H9 (cell line): Measurements from ENCODE around the gene LIPA. TPM values are rescaled to one million over a fixed set of nuclear protein-coding genes. Genes with fewer than 3 reads are reported as not detected.

Experiments used
- DNase-seq: peaks from one replicate; pipeline ENCODE4 v3.0.0-alpha.2; 2017
- H2AFZ ChIP-seq: one replicate; pipeline ENCODE4 v1.6.1; 2013; ENCODE audit warnings: mild to moderate bottlenecking, low read length, control low read depth, moderate library complexity
- H2AK5ac ChIP-seq: 2 replicates; pipeline ENCODE4 v1.6.1; 2013; ENCODE audit warnings: low read length, control low read depth, mixed read lengths; ENCODE audit not compliant: insufficient read length
- H2BK120ac ChIP-seq: one replicate; pipeline ENCODE4 v1.6.1; 2013; ENCODE audit warnings: low read depth, mild to moderate bottlenecking, low read length, control low read depth, inconsistent platforms; ENCODE audit not compliant: poor library complexity, severe bottlenecking
- H2BK12ac ChIP-seq: 2 replicates; pipeline ENCODE4 v1.6.1; 2013; ENCODE audit warnings: low read length, control low read depth, mixed read lengths, low read depth; ENCODE audit not compliant: insufficient read length
- H2BK15ac ChIP-seq: 2 replicates; pipeline ENCODE4 v1.6.1; 2013; ENCODE audit warnings: low read depth, low read length, control low read depth
- H2BK20ac ChIP-seq: one replicate; pipeline ENCODE4 v1.6.1; 2013; ENCODE audit warnings: low read depth, mild to moderate bottlenecking, low read length, control low read depth, inconsistent platforms; ENCODE audit not compliant: poor library complexity, severe bottlenecking
- H2BK5ac ChIP-seq: 2 replicates; pipeline ENCODE4 v1.6.1; 2013; ENCODE audit warnings: low read length, control low read depth, mixed read lengths; ENCODE audit not compliant: insufficient read length
- H3K14ac ChIP-seq: 2 replicates; pipeline ENCODE4 v1.6.1; 2013; ENCODE audit warnings: low read length, control low read depth; ENCODE audit not compliant: insufficient read depth
- H3K18ac ChIP-seq: 2 replicates; pipeline ENCODE4 v1.6.1; 2013; ENCODE audit warnings: low read depth, mild to moderate bottlenecking, mixed read lengths, low read length, control low read depth; ENCODE audit not compliant: insufficient read length
- H3K23ac ChIP-seq: 2 replicates; pipeline ENCODE4 v1.6.1; 2013; ENCODE audit warnings: low read length, control low read depth, mixed read lengths, low read depth; ENCODE audit not compliant: insufficient read length
- H3K23me2 ChIP-seq: 2 replicates; pipeline ENCODE4 v1.6.1; 2013; ENCODE audit warnings: low read depth, mild to moderate bottlenecking, mixed read lengths, low read length, control low read depth; ENCODE audit not compliant: insufficient read length, poor library complexity, severe bottlenecking
- H3K27ac ChIP-seq: 2 replicates; pipeline ENCODE4 v1.5.1; 2013; ENCODE audit warnings: low read length, control low read depth, mixed read lengths, low read depth; ENCODE audit not compliant: insufficient read length
- H3K27me3 ChIP-seq: 2 replicates; pipeline ENCODE4 v1.6.1; 2013; ENCODE audit warnings: low read length, control low read depth, inconsistent platforms; ENCODE audit not compliant: insufficient read depth
- H3K4ac ChIP-seq: 2 replicates; pipeline ENCODE4 v1.6.1; 2013; ENCODE audit warnings: low read depth, mild to moderate bottlenecking, control low read depth, inconsistent platforms, low read length, moderate library complexity
- H3K4me1 ChIP-seq: 2 replicates; pipeline ENCODE4 v1.6.1; 2013; ENCODE audit warnings: low read length, control low read depth, inconsistent platforms; ENCODE audit not compliant: insufficient read depth
- H3K4me2 ChIP-seq: 2 replicates; pipeline ENCODE4 v1.6.1; 2013; ENCODE audit warnings: low read length, control low read depth, mixed read lengths; ENCODE audit not compliant: insufficient read length, insufficient read depth
- H3K56ac ChIP-seq: 2 replicates; pipeline ENCODE4 v1.6.1; 2013; ENCODE audit warnings: low read depth, mild to moderate bottlenecking, mixed read lengths, low read length, control low read depth; ENCODE audit not compliant: insufficient read length
- H3K79me1 ChIP-seq: 2 replicates; pipeline ENCODE4 v1.6.1; 2013; ENCODE audit warnings: low read depth, mild to moderate bottlenecking, moderate library complexity, low read length, control low read depth, inconsistent platforms; ENCODE audit not compliant: insufficient read depth, poor library complexity, severe bottlenecking
- H3K79me2 ChIP-seq: 2 replicates; pipeline ENCODE4 v1.6.1; 2013; ENCODE audit warnings: low read length, control low read depth, inconsistent platforms; ENCODE audit not compliant: insufficient read depth
- H3K9ac ChIP-seq: 2 replicates; pipeline ENCODE4 v1.6.1; 2013; ENCODE audit warnings: low read length, control low read depth, mixed read lengths; ENCODE audit not compliant: insufficient read length; ENCODE audit errors: extremely low read depth
- H3K9me3 ChIP-seq: one replicate; pipeline ENCODE4 v1.6.1; 2013; ENCODE audit warnings: low read depth, low read length, inconsistent platforms; ENCODE audit not compliant: control insufficient read depth
- H3T11ph ChIP-seq: one replicate; pipeline ENCODE4 v1.6.1; 2013; ENCODE audit warnings: mild to moderate bottlenecking, low read length, control low read depth, inconsistent platforms
- H4K20me1 ChIP-seq: one replicate; pipeline ENCODE4 v1.6.1; 2013; ENCODE audit not compliant: control insufficient read depth, insufficient read length, insufficient read depth
- H4K5ac ChIP-seq: 2 replicates; pipeline ENCODE4 v1.6.1; 2013; ENCODE audit warnings: low read depth, mild to moderate bottlenecking, mixed read lengths, low read length, control low read depth; ENCODE audit not compliant: insufficient read length
- H4K8ac ChIP-seq: replicated peaks from 2 replicates; pipeline ENCODE4 v1.6.1; 2013; ENCODE audit warnings: low read length, control low read depth, mixed read lengths, low read depth; ENCODE audit not compliant: insufficient read length
- H4K91ac ChIP-seq: 2 replicates; pipeline ENCODE4 v1.6.1; 2013; ENCODE audit warnings: low read depth, mild to moderate bottlenecking, moderate library complexity, mixed read lengths, low read length, control low read depth; ENCODE audit not compliant: insufficient read length
- H3K27ac Mint-ChIP-seq, 3 experiments: 2 replicates in 2 of 3; 3 replicates in 1 of 3; pipeline ENCODE4 v1.8.0; 2020 to 2021; ENCODE audit warnings: mixed read lengths in 3 of 3, mild to moderate bottlenecking in 1 of 3, moderate library complexity in 1 of 3
- H3K27me3 Mint-ChIP-seq: 2 replicates; pipeline ENCODE4 v1.8.0; 2021; ENCODE audit warnings: low read depth, mild to moderate bottlenecking, moderate library complexity, mixed read lengths
- H3K36me3 Mint-ChIP-seq, 3 experiments: 2 replicates in 2 of 3; 3 replicates in 1 of 3; pipeline ENCODE4 v1.8.0; 2020 to 2021; ENCODE audit warnings: low read depth in 3 of 3, mixed read lengths in 3 of 3; ENCODE audit not compliant: insufficient read depth in 1 of 3
- H3K4me1 Mint-ChIP-seq, 2 experiments: 2 replicates each; pipeline ENCODE4 v1.8.0; 2020; ENCODE audit warnings: mixed read lengths in 2 of 2
- H3K4me3 Mint-ChIP-seq, 2 experiments: 2 replicates in 1 of 2; 3 replicates in 1 of 2; pipeline ENCODE4 v1.8.0; 2020 to 2021; ENCODE audit warnings: mild to moderate bottlenecking in 2 of 2, mixed read lengths in 2 of 2, moderate library complexity in 1 of 2
- H3K9me3 Mint-ChIP-seq, 2 experiments: 2 replicates in 1 of 2; 3 replicates in 1 of 2; pipeline ENCODE4 v1.8.0; 2020; ENCODE audit warnings: mild to moderate bottlenecking in 2 of 2, mixed read lengths in 2 of 2, moderate library complexity in 1 of 2
- CTCF ChIP-seq: fragments of 200-600 bp; sonication (generic); conservative IDR thresholded peaks from 3 replicates; pipeline ENCODE4 v1.8.0; 2021; ENCODE audit warnings: antibody characterized with exemption, mild to moderate bottlenecking
- WGBS: extraction: QIAGEN DNeasy Blood & Tissue Kit; methylation state at CpG from one replicate; pipeline ENCODE4 v1.1.7; 2013; ENCODE audit warnings: missing lambda C conversion rate, low lambda C conversion rate, mixed read lengths; ENCODE audit not compliant: insufficient read length; ENCODE audit errors: extremely low coverage; 5-methylcytosine and 5-hydroxymethylcytosine counted together
- total RNA-seq: library from RNA; stranded (reverse); gene quantifications from 2 replicates; pipeline ENCODE4 v1.2.1, GENCODE V29; 2021

Gene LIPA
- total RNA-seq, 1 experiment from 2014 or later: 20.9 TPM

- TF ChIP-seq CTCF: peak; percentile 37; the same call in 2 of the 3 replicates
- Mint-ChIP-seq H3K4me3 (no peak overlapping the region), H3K36me3 (peaks cover 23 to 24% (median 24%) of the 10 kb centered on the region in 3 experiments), H3K27ac (peak overlapping the region in 1 of 3 experiments; percentile 30; a peak in 2 of 7 replicates), H3K9me3 (peaks cover 13 to 16% of the 10 kb centered on the region in 2 experiments), H3K27me3 (peaks cover 1% of the 10 kb centered on the region; the same call in 1 of the 2 replicates), H3K4me1 (peaks cover 22 to 23% of the 10 kb centered on the region in 2 experiments)
- no peaks in the 10 kb centered on the region for H3K79me1 ChIP-seq
- H3K4ac ChIP-seq: no peak overlapping the region
- no peak overlapping the region for H4K8ac ChIP-seq
- no peak overlapping the region for H3K23ac ChIP-seq
- H3K4me2 ChIP-seq: no peak overlapping the region
- WGBS: no CpG with 5 or more reads among the region's 18 CpGs
- H3K4me1 ChIP-seq: peaks cover 6% of the 10 kb centered on the region; the same call in 1 of the 2 replicates
- H2AFZ ChIP-seq: no peak overlapping the region
- no peak overlapping the region for H3K56ac ChIP-seq
- H3T11ph ChIP-seq: no peak overlapping the region
- no peaks in the 10 kb centered on the region for H3K27me3 ChIP-seq
- peak overlapping the region; percentile 37; the same call in 1 of the 2 replicates for H3K14ac ChIP-seq
- H3K23me2 ChIP-seq: no peaks in the 10 kb centered on the region
- H2BK12ac ChIP-seq: no peak overlapping the region
- no peak overlapping the region for H4K91ac ChIP-seq
- no peak overlapping the region for H2BK5ac ChIP-seq
- H3K79me2 ChIP-seq: no peaks in the 10 kb centered on the region
- no peak overlapping the region for H2AK5ac ChIP-seq
- H4K5ac ChIP-seq: no peak overlapping the region
- no peak overlapping the region for H3K9ac ChIP-seq
- H2BK20ac ChIP-seq: no peak overlapping the region
- H3K18ac ChIP-seq: no peak overlapping the region
- H4K20me1 ChIP-seq: no peaks in the 10 kb centered on the region
- H2BK120ac ChIP-seq: no peak overlapping the region
- no peak for DNase-seq
- H3K9me3 ChIP-seq: peaks cover 7% of the 10 kb centered on the region
- no peak overlapping the region for H3K27ac ChIP-seq
- no peak overlapping the region for H2BK15ac ChIP-seq
Observed at GRCh38 chr10:89224739-89225443, 26.7 kb downstream of the LIPA start.
